A204.1 (cell line): ENCODE data around the gene PRSS27.
"Not testable (repeated sequence)": the region's sequence is repeated elsewhere in the genome, so short reads cannot be mapped to it uniquely, and the experiment has no call there.

Experiments used
- FAIRE-seq: peaks from 2 replicates; lab custom pipeline; 2012; peaks lifted over from hg19 to GRCh38; lab: Jason Lieb, UNC

Gene PRSS27

DNA sequence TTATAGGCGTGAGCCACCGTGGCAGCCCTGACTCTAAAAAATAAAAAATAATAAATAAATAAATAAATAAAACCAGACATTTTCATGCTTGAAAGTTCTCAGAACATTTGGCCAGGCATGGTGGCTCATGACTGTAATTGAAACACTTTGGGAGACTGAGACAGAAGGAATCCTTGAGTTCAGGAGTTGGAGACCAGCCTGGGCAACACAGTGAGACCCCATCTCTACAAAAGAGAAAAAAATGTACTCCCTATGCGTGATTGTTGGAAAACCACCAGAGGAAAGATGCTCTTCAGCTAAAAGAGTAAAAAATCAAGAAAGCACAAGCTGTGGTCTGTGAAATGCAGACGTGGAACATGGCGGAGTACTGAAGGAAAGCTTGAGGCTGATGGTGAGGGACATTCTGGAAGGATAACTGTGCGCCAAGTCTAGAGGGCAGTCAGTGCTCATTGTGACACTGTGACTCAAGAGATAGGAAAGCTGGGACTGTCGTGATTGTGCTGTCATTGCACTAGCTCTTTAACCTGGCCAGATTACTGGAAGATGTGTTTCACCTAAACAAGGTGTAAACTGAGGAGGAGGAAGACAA is 4.2 kb upstream of the PRSS27 start:
- FAIRE-seq, result no peak

GRCh38 chr16:2721634-2722173 is 1.7 kb upstream of the PRSS27 start:
- not testable (repeated sequence) for FAIRE-seq

GRCh38 chr16:2720719-2721633 is 952 bp upstream of the PRSS27 start:
- FAIRE-seq, result no peak

DNA sequence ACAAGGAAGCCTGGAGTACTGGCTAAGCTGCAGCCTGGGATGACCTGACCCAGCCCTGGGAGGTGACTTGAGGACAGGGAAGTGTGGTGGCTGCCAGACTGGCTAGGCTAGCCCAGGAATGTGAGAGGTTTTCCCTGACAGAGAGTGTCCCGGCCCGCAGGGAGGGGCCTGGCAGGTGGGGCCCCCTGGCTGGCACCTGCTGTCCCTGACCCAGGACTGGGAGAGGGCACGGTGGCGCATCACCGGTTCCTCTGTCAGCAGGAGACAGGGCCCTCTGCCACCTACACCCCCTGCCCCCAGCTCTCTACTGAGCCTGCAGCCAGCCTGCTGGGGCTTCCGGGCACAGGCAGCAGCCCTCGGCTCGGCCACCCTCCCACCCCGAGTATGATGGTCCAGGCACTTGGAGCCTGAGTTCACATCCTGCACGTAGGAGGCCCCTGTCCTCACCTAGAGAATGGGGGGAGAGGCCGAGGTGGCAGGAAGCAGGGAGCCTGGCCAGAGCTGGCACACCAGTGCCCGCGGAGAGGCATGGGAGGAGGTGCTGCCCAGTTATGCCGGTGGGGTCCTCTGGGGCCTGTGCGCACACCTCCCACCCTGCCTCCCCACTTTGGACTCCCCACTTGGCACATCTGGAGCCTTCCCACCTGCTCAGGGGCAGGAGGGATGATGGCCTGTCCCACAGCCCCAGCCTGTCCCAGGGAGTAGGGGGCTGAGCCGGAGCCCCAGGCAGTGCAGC is 528 bp downstream of the PRSS27 start:
- FAIRE-seq, result no peak

GRCh38 chr16:2717383-2718263 is 2.4 kb downstream of the PRSS27 start:
- FAIRE-seq, result no peak

- FAIRE-seq, result no peak
These were observed 3.1 kb downstream of the PRSS27 start for GRCh38 chr16:2716948-2717347.

- no peak for FAIRE-seq
These were observed 3.8 kb downstream of the PRSS27 start for GRCh38 chr16:2715966-2716885.

DNA sequence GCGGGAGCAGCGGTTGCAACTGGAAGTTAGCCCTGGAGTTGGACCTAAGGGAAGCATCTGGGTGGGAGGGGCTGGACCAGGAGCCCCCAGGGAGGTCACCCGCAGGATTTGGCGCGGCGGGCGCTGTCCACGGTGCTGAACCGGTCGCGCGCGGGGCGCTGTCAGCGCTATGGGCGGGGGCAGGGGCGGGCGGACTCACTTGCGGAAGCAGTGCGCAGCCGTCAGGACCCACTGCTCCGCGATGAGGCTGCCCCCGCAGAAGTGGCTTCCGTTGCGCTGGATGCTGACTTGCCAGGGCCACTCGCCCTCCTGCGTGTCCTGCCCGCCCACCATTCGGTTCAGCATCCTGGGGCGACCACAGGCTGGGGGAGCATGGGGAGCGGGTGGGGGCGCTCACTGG is 4.5 kb downstream of the PRSS27 start:
- no peak for FAIRE-seq

GRCh38 chr16:2715064-2715463 is 5.0 kb downstream of the PRSS27 start:
- FAIRE-seq, result no peak

GRCh38 chr16:2713985-2714774 is 5.8 kb downstream of the PRSS27 start:
- no peak for FAIRE-seq

DNA sequence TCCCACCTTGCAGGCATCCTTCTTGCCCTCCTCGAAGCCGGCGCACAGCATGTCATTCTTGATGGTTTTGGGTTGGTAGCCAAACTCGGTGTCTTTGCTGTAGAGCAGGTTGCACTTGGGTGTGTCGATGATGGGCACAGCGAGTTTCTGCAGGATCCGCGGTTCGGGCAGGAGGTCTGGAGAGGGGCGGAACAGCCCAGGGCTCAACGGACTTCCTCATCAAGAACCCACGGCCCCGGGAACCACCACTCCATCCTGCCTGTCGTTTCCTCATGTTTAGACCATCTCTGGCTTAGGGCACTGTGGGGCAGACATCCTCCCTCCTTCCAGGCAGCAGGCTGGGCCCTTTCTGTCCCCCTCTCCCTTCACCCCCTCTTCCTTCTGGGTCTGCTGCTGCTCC is 6.5 kb downstream of the PRSS27 start:
- FAIRE-seq, result no peak

DNA sequence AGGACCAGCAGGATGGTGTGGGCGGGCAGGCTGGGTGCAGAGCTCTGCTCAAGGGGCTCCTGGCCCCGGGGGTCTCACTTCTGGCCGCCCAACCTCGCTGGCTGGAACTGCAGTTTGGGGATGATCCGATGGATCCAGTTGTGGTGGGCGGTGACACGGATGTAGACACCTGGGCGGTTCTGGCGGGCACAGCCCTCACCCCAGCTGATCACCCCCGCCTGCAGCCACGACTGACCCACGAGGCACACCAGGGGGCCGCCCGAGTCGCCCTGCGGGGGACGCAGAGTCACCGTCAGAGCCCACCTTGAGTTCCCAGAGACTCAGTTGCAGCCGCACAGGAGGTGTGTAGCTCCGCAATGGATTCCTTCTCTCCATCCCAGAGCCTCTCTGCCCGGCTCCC is 7.5 kb downstream of the PRSS27 start:
- no peak for FAIRE-seq

DNA sequence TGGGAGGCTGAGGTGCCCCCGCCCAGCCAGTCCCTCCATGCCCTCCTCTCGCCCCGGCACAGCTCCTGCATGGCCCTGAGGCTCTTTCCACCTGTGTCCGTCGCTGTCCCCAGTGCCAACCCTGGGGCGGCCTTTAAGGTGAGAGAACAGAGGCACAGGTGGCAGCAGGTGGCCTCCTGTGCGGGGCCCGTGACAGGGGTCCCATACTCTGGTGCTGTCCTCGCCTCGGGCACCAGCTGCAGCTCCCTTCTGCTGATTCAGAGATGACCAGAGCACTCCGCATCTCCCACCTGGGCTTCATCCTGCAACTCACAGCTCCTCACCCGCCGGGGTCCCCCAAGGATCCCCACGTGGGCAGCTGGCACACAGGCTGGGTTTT is 8.0 kb downstream of the PRSS27 start:
- no peak for FAIRE-seq

DNA sequence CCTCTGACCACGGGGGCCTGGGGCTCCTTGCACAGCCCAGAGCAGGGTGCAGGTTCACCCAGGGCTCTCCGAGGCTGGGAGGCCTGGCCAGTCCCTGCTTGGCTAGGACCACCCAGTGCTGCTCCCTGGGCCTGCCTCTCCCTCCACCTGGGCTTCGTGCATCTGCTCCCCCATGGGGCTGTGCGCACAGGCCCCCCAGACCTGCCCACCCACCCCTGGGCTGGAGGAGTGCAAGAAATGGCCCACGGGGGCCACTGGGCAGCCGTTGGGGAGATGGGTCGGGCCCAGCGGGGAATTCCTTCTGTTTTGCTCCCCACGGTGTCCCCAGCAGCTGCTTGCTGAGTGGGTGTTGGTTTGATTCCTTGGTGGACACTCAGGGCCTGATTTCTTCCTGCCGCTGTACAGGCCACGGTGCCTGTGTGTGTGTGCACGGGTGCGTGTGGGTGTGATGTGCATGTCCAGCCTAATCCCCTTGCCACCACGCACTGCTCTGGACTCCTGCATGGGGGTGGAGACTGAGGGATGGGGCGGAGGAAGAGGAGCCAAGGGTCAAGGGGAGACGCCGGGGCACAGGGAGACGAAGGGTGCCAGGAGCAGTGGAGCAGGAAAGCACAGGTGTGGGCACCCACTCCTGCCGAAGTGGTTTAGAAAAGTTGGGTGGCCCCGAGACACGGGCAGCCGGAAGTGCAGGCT is 8.5 kb downstream of the PRSS27 start:
- FAIRE-seq, result no peak

DNA sequence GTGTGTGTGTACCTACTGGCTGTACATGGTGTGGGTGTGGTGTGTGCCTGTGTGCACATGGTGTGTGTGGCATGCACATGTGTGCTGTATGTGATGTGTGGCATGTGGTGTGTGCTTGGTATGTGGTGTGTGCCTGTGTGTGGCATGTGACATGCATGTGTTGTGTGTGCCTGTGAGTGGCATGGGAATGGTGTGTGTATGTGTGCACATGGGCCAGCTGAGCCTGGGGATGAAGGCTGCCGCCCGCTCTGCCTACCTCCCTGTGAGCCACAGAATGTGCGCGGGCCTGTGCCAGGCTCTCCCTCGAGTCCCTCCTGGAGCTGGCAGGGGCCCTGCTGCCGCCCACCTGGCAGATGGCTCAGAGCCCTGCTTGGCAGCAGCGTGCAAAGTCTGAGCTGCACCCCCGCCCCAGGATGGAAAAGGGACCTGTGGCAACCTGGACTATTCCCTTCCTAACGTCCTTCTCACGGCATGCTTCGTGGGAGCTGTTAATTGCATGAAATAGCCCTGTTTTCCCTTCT is 9.3 kb downstream of the PRSS27 start:
- no peak for FAIRE-seq

GRCh38 chr16:2710021-2710710 is 9.9 kb downstream of the PRSS27 start:
- FAIRE-seq, result no peak

DNA sequence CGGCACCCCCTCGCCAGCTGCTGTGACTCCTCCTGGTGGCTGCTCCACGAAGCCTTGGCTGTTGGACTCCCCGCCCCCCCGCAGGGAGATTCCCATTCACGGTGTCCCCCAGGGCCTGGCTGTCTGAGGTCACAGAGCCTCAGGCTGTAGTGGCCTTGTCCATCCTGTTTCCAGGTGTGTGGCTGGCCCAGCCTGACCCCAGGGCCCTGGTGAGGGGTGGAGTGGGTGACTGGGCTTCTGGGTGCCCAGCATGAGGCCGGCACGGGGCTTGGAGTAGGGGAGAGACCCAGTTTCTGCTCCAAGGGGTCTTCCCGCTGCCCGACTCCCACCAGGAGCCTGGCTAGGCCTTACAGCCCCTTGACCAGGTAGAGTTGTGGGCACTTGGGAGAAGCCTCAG is 10.4 kb downstream of the PRSS27 start:
- FAIRE-seq, result no peak

DNA sequence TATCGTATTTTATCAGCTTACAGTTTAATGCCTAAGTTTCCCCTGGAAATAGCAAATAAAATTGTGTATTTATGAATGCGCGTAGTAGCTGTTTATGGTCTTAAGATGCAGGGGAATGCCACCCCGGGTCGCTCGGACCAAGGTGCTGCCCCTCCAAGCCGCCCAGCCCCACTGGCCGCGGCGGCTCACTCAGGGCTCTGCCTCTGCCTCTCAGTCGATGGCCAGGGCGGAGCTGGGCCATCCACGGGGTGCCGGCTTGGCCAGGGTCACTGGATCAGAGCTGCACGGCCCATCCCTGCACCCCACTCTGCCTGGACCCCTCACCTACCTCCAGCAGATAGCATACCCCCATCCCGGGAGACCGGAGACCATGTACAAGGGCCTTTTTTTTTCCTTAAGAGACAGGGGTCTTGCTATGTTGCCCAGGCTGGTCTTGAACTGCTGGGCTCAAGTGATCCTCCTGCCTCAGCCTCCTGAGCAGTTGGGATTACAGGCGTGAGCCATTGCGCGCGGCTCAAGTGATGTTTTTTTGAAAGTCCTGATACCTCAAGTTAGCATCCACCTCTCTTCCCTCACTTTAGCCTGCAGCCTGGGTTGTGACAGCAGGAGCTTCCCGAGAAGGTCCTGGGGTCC is 11.0 kb downstream of the PRSS27 start:
- no peak for FAIRE-seq
